T-helper 9 cell (primary cell): Measurements from ENCODE around the gene SIX4.
A peak's percentile ranks its signal among the peaks of the same experiment; 100 is the strongest.

Source experiments
- DNase-seq: peaks from one replicate; pipeline ENCODE4 v3.0.0-alpha.2; 2020

Gene SIX4

GRCh38 chr14:60721326-60722106 lies 2.6 kb downstream of the SIX4 start:
- DNase-seq, result peak; percentile 39

- DNase-seq, result no peak
Measured at GRCh38 chr14:60720962-60721325, 3.2 kb downstream of the SIX4 start.

GRCh38 chr14:60720391-60720790 lies 3.8 kb downstream of the SIX4 start:
- no peak for DNase-seq

GRCh38 chr14:60713513-60713912 lies 10.6 kb downstream of the SIX4 start:
- no peak for DNase-seq

GRCh38 chr14:60710494-60710893 lies 13.7 kb downstream of the SIX4 start:
- DNase-seq, result no peak

GRCh38 chr14:60707858-60708257 lies 16.3 kb downstream of the SIX4 start:
- DNase-seq, result no peak

GRCh38 chr14:60705100-60705499 lies 19.1 kb downstream of the SIX4 start:
- DNase-seq, result no peak

- no peak for DNase-seq
Measured at GRCh38 chr14:60700598-60700997, 23.6 kb downstream of the SIX4 start.

- DNase-seq, result no peak
Measured at GRCh38 chr14:60695327-60695726, 28.8 kb downstream of the SIX4 start.

- no peak for DNase-seq
Measured at GRCh38 chr14:60691383-60692113, 32.6 kb downstream of the SIX4 start.

GRCh38 chr14:60686865-60687264 lies 37.3 kb downstream of the SIX4 start:
- no peak for DNase-seq

- no peak for DNase-seq
Measured at GRCh38 chr14:60684203-60684602, 39.9 kb downstream of the SIX4 start.

GRCh38 chr14:60681271-60681670 lies 42.9 kb downstream of the SIX4 start:
- DNase-seq, result no peak

GRCh38 chr14:60680511-60680910 lies 43.6 kb downstream of the SIX4 start:
- no peak for DNase-seq

- DNase-seq, result no peak
Measured at GRCh38 chr14:60679566-60680258, 44.4 kb downstream of the SIX4 start.

- DNase-seq, result no peak
Measured at GRCh38 chr14:60677701-60678100, 46.5 kb downstream of the SIX4 start.

- no peak for DNase-seq
Measured at GRCh38 chr14:60670989-60671388, 53.2 kb downstream of the SIX4 start.

GRCh38 chr14:60668431-60669112 lies 55.6 kb downstream of the SIX4 start:
- DNase-seq, result no peak

GRCh38 chr14:60665177-60665550 lies 59.0 kb downstream of the SIX4 start:
- no peak for DNase-seq

- DNase-seq, result no peak
Measured at GRCh38 chr14:60662982-60663381, 61.2 kb downstream of the SIX4 start.

GRCh38 chr14:60661721-60662120 lies 62.4 kb downstream of the SIX4 start:
- no peak for DNase-seq
